Neural crest cell (in vitro differentiated cells): ENCODE results near the gene TXLNA. TPM values are rescaled to one million over a fixed set of nuclear protein-coding genes. Genes with fewer than 3 reads are reported as not detected.
A peak's percentile ranks its signal among the peaks of the same experiment; 100 is the strongest.
"Not testable (repeated sequence)": the region's sequence is repeated elsewhere in the genome, so short reads cannot be mapped to it uniquely, and the experiment has no call there.

ENCODE experiments used
- DNase-seq: peaks from one replicate; pipeline ENCODE4 v3.0.0; 2021; ENCODE audit warnings: low read depth, mixed read lengths, low spot score
- H3K27ac Mint-ChIP-seq: one replicate; pipeline ENCODE4 v1.8.0; 2021; ENCODE audit warnings: mild to moderate bottlenecking, mixed read lengths; ENCODE audit not compliant: unreplicated experiment
- H3K27me3 Mint-ChIP-seq: 2 replicates; pipeline ENCODE4 v1.8.0; 2021; ENCODE audit warnings: low read depth, mild to moderate bottlenecking, mixed read lengths
- H3K36me3 Mint-ChIP-seq: 2 replicates; pipeline ENCODE4 v1.8.0; 2021; ENCODE audit warnings: low read depth, mild to moderate bottlenecking, mixed read lengths
- H3K4me1 Mint-ChIP-seq: 2 replicates; pipeline ENCODE4 v1.8.0; 2021; ENCODE audit warnings: mixed read lengths
- H3K4me3 Mint-ChIP-seq: one replicate; pipeline ENCODE4 v1.8.0; 2021; ENCODE audit warnings: mild to moderate bottlenecking, mixed read lengths
- H3K9me3 Mint-ChIP-seq: 2 replicates; pipeline ENCODE4 v1.8.0; 2021; ENCODE audit warnings: mixed read lengths
- long read RNA-seq: library from polyadenylated mRNA; unstranded; transcript quantifications from one replicate; pipeline ENCODE4 v2.0.0, GENCODE V29; 2020
- total RNA-seq: library from RNA; stranded (reverse); gene quantifications from 2 replicates; pipeline ENCODE4 v1.2.1, GENCODE V29; 2021
- TF ChIP-seq, protein P1 (sequence below): fragments of 200-600 bp; sonication (generic); conservative IDR thresholded peaks from 2 replicates; pipeline ENCODE4 v1.5.0; 2021; ENCODE audit warnings: antibody characterized with exemption, mild to moderate bottlenecking

Gene TXLNA
- total RNA-seq: 70.3 and 70.7 TPM in 2 replicates
- long read RNA-seq, full-length matches to known transcripts: 2 of 24 reads
- long read RNA-seq, partial matches to known transcripts: 5 of 24 reads
- long read RNA-seq, other reads (novel, unspliced or antisense): 17 of 24 reads

DNA sequence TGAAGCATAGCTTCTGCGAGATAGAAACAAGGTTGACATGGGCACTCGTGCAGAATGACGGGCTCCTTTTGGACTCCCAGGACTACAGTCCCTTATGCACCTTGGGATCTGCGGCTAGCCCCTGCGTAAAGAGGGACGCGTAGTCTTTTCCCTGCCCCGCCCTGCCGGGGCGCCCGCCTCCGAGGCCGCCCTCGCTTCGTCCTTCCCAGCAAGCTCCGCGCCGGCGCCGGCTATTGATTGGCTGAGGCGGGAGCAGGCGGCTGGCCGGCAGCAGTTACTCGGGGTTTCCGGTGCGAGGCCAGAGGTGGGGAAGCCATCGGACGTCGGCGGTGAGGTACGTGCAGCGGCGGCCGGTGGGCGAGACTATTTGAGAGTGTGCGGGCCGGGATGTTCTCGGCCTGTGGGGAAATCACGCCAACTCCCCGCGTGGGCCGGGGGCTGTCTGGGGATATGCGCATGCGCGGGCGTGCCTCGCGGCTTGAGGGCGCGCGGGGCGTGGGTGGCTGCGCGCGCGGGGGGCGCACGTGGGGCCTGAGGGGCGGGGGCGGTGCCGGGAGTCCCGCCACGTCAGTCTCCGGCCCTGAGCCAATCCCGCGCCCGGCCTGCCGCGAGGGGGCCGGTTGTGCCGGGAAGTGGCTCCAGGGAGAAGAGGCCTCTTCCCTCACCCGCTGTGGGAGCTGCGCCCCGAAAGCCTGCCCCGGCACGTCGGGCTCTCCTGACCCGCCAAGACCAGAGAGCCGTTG is at the start of gene TXLNA:
TXLNA (plus strand) TSS at position 233 of the 743 bp plus-strand sequence. CDS start 671 bp downstream, outside the sequence.
- TF ChIP-seq, protein P1, sequence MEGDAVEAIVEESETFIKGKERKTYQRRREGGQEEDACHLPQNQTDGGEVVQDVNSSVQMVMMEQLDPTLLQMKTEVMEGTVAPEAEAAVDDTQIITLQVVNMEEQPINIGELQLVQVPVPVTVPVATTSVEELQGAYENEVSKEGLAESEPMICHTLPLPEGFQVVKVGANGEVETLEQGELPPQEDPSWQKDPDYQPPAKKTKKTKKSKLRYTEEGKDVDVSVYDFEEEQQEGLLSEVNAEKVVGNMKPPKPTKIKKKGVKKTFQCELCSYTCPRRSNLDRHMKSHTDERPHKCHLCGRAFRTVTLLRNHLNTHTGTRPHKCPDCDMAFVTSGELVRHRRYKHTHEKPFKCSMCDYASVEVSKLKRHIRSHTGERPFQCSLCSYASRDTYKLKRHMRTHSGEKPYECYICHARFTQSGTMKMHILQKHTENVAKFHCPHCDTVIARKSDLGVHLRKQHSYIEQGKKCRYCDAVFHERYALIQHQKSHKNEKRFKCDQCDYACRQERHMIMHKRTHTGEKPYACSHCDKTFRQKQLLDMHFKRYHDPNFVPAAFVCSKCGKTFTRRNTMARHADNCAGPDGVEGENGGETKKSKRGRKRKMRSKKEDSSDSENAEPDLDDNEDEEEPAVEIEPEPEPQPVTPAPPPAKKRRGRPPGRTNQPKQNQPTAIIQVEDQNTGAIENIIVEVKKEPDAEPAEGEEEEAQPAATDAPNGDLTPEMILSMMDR: no peak
- Mint-ChIP-seq H3K36me3 (peaks cover 21% of the 10 kb centered on the region), H3K9me3 (no peaks in the 10 kb centered on the region)

DNA sequence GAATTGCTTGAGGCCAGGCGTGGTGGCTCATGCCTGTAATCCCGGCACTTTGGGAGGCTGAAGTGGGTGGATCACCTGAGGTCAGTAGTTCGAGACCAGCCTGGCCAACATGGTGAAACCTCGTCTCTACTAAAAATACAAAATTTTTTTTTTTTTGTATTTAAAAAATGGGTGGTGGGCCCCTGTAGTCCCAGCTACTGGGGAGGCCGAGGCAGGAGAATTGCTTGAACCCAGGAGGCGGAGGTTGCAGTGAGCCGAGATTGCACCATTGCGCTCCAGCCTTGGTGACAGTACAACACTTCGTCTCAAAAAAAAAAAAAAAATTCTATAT is 45.6 kb upstream of the TXLNA start:
- not testable (repeated sequence) for DNase-seq, H3K27ac Mint-ChIP-seq, H3K36me3 Mint-ChIP-seq, H3K9me3 Mint-ChIP-seq, H3K4me3 Mint-ChIP-seq, H3K27me3 Mint-ChIP-seq, H3K4me1 Mint-ChIP-seq

More for the DNA sequence above, at the start of gene TXLNA:
- Mint-ChIP-seq H3K27me3 (no peaks in the 10 kb centered on the region), H3K4me3 (peak within 1 kb of the TSS; percentile 98), H3K4me1 (peaks cover 36% of the 10 kb centered on the region), H3K27ac (peak within 1 kb of the TSS; percentile 99)
- peak; percentile 87 for DNase-seq

DNA sequence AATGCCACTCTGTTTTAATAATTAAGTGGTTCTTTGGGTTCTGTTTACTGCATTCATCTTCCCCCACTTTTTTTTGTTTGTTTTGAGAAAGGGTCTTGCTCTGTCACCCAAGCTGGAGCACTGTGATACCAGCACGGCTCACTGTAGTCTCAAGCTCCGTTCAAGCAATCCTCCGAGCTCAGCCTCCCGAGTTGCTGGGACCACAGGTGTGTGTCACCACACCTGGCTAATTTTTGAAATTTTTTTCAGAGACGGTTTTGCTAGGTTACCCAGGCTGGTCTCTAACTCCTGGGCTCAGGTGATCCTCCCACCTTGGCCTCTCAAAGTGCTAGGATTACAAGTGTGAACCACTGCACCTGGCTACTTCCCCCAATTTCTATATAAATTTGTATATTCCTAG is 42.4 kb upstream of the TXLNA start:
- no peak overlapping the region for H3K27ac Mint-ChIP-seq
- TF ChIP-seq, protein P1: no peak
- DNase-seq: no peak
- no peak overlapping the region for H3K4me3 Mint-ChIP-seq
- H3K36me3 Mint-ChIP-seq: no peaks in the 10 kb centered on the region
- no peaks in the 10 kb centered on the region for H3K27me3 Mint-ChIP-seq
- H3K9me3 Mint-ChIP-seq: no peaks in the 10 kb centered on the region
- H3K4me1 Mint-ChIP-seq: peaks cover 6% of the 10 kb centered on the region

DNA sequence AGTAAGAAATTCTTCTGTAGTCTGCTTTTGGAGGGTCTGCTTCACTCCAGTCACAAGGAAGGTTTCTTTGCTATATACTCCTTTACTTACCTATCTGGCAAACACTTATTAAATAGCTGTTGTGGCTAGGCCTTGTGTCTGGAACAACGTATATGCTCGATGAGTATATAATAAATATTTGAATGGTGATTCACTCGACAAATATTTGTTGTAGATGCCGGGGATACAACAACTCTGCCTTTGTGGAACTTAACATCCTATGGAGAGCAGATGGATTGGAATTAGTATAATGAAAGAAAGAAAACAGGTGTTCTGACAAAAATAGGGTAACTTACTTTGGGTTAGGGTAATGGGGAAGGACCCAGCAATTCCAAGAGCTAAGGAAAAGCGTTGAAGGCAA is 40.5 kb upstream of the TXLNA start:
- Mint-ChIP-seq H3K4me3 (no peak overlapping the region), H3K9me3 (no peaks in the 10 kb centered on the region), H3K27me3 (no peaks in the 10 kb centered on the region), H3K27ac (no peak overlapping the region), H3K4me1 (peaks cover 19% of the 10 kb centered on the region), H3K36me3 (no peaks in the 10 kb centered on the region)
- no peak for DNase-seq
- TF ChIP-seq, protein P1: no peak

DNA sequence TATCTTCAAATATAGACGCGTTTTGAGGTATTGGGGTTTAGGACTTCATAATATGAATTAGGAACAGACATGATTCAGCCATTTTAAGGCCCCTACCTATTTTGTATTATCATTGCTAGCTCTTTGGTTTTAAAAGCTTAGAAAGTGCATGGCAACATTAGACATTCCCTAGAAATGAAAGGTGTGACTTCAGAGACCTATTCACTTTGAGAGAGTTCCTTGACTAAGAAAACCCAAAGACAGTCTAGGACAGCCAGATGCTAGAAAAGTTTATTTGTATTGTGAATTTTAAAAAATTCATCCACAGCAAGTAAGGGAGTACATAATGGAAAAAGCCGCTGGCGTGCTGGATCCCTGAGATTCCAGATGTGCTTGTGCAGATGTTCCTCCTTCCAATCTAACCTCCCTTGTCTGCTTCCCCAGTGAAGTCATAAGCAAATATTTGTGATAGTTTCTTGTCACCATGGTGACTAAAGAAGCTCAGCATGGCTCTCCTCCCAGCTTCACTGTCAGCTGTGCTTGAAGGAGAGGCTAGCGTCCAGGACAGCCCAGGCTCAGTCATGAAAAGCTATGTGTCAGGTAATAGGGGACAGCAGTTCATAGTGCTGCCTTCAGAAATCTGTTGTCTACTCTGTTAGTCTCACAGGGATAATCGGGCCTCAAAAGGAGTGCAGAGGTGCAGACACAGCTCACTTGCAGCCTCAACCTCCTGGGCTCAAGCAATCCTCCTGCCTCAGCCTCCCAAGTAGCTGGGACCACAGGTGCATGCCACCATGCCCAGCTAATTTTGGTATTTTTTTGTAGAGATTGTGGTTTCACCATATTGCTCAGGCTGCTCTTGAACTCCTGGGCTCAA is 36.8 kb upstream of the TXLNA start:
- peak; percentile 5 for DNase-seq
- no peaks in the 10 kb centered on the region for H3K9me3 Mint-ChIP-seq
- no peaks in the 10 kb centered on the region for H3K27me3 Mint-ChIP-seq
- no peak overlapping the region for H3K4me3 Mint-ChIP-seq
- TF ChIP-seq, protein P1: no peak
- H3K4me1 Mint-ChIP-seq: peaks cover 19% of the 10 kb centered on the region
- H3K36me3 Mint-ChIP-seq: peaks cover 4% of the 10 kb centered on the region
- peak overlapping the region; percentile 23 for H3K27ac Mint-ChIP-seq

DNA sequence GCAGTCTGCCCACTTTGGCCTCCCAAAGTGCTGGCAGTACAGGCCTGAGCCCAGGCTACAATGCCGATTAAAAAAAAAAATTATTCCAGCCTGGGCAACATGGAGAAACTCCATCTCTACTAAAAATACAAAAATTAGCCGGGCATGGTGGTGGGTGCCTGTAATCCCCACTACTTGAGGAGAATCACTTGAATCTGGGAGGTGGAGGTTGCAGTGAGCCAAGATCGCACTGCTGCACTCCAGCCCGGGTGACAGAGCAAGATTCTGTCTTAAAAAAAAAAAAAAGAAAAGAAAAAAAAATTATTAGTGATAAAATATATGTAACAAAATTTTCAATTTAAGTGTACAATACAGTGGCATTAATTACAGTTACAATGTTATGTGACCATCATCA is 36.2 kb upstream of the TXLNA start:
- Mint-ChIP-seq H3K36me3 (peaks cover 10% of the 10 kb centered on the region), H3K4me1 (peaks cover 19% of the 10 kb centered on the region)
- DNase-seq, H3K4me3 Mint-ChIP-seq, H3K27me3 Mint-ChIP-seq, H3K27ac Mint-ChIP-seq, H3K9me3 Mint-ChIP-seq: not testable (repeated sequence)
